ENCODE results near the gene MTIF2. TPM values are rescaled to one million over a fixed set of nuclear protein-coding genes. Genes with fewer than 3 reads are reported as not detected.
"Not testable (repeated sequence)": the region's sequence is repeated elsewhere in the genome, so short reads cannot be mapped to it uniquely, and the experiment has no call there.

MTIF2 gene
- total RNA-seq, 2 donors from 2014 or later, result 33.9 to 39.4 TPM

DNA sequence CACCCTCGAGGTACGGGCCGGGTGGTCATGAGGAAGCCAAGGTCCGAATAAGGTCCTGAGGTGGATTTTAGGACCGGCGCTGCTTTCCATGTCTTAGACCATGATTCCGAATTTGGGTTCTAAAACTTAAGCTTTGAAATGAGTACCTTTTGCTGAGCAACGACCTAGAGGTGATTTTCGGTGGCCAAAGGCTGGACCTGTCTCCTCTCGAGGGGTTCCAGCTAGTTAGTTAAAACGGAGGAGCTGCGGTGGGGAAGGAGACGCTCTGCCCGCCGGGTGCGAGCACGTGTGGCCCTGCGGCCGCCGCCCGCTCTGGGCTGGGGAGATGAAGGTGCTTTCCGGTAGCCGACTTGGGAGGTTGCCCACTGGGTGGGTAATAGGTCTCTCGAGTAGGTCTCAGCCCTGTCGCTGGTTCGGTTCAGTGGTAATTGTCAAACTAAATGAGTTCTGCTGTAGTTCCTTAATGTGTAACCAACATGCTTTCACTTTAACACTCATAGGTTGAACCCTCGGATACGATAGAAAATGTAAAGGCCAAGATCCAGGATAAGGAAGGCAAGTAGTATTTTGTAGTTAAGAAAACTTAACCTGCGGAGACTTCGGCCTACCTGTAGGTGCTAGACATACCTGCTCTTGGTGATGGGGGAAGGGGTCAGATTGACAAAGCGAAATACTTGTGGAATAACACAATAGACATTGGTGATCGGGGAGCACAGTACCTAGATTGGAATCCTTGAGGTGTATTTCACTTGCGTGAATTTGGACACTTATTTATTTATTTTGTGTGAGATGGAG lies 36.0 kb downstream of the MTIF2 start:
- peak overlapping the region; percentile 99 for H3K27ac Mint-ChIP-seq
- H3K9me3 Mint-ChIP-seq, result no peaks in the 10 kb centered on the region
- H3K27me3 Mint-ChIP-seq, result no peaks in the 10 kb centered on the region
- H3K36me3 Mint-ChIP-seq, result peaks cover 30% of the 10 kb centered on the region
- ATAC-seq (peak; percentile 66), DNase-seq (ENCODE audit: low spot score) (peak; percentile 79)
- H3K4me3 Mint-ChIP-seq, result peak overlapping the region; percentile 100
- H3K4me1 Mint-ChIP-seq (ENCODE audit: low read depth in 2 of 2), result peaks cover 42 to 50% of the 10 kb centered on the region in 2 donors

DNA sequence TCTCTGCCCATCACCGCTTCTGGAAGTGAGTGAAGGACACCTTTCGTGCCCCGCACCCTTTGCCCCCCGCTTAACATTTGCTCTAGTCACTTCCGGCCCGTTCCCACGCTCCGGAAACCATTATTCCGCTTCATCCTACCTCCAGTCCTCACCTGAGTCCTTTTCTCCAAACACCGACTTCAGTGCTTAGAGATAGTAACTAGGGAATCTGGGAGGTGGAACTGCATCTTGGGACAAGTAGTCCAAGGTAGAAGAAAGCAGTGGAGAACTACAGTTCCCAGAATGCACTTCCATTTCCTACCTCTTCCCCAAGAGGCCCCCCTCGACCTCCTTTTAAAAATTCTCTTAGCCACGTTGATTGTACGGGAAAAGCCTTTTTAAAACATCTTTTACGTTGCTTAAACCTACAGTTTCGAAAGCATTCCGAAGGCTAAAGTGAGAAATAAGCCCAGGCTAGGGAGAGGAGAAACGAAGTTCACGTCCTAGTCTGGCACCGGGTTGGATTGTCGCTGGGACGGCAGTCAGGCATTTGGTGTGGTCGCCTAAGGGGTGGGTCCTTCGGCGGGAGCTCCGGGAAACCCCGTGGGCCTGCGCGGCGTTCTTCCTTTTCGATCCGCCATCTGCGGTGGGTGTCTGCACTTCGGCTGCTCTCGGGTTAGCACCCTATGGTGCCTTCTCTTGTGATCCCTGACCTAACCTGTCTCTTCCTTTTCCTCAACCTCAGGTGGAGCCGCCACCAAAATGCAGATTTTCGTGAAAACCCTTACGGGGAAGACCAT lies 36.8 kb downstream of the MTIF2 start, which contains the start of the genes CLHC1 and RPS27A:
TSS of gene CLHC1 (minus strand) at position 210 of the 779 bp plus-strand sequence. CDS start 9,882 bp downstream, outside the sequence.
TSS of gene RPS27A (plus strand) at position 605 of the 779 bp plus-strand sequence. CDS start at position 742, 137 bp downstream.
- peak within 1 kb of the TSS; percentile 100 for H3K4me3 Mint-ChIP-seq
- peaks cover 47 to 56% of the 10 kb centered on the region in 2 donors for H3K4me1 Mint-ChIP-seq (ENCODE audit: low read depth in 2 of 2)

DNA sequence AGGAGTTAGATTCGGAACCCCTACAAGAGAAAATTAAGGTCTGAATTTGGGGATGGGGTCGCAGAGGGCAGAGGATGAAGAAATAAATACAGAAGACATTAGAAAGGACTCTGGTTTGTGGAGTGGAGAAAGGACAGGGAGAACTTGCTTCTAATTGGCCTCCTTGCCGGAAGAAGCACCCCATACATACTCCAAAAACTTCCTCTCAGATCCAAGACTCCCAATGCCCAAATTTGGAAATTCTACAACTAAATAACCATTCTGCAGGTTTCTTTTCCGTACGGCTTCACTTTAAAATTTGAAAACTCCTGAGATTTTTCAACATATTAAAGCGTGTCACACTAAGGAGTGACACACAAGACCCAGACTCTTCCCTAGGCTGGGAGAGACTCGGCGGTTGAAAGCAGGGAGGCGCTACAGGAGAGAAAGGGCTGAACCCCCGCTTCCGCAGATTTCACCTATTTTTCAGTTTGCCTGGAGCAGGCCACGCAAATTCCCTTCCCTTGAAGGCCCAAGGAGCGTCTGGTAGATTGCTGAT lies 37.4 kb downstream of the MTIF2 start:
- DNase-seq (ENCODE audit: low spot score) (no peak), ATAC-seq (peak in 1 of 2 donors; percentile 2)
- Mint-ChIP-seq H3K4me1 (ENCODE audit: low read depth in 2 of 2) (peaks cover 47 to 56% of the 10 kb centered on the region in 2 donors), H3K27me3 (no peaks in the 10 kb centered on the region), H3K27ac (peak overlapping the region; percentile 99), H3K9me3 (no peaks in the 10 kb centered on the region), H3K4me3 (peak overlapping the region; percentile 100), H3K36me3 (peaks cover 30% of the 10 kb centered on the region)

More for the DNA sequence above, 36.8 kb downstream of the MTIF2 start, which contains the start of the genes CLHC1 and RPS27A:
- peak; percentile 94 to 96 for ATAC-seq
- no peaks in the 10 kb centered on the region for H3K27me3 Mint-ChIP-seq
- no peaks in the 10 kb centered on the region for H3K9me3 Mint-ChIP-seq
- peaks cover 30% of the 10 kb centered on the region for H3K36me3 Mint-ChIP-seq
- peak; percentile 94 for DNase-seq (ENCODE audit: low spot score)
- H3K27ac Mint-ChIP-seq, result peak within 1 kb of the TSS; percentile 99

DNA sequence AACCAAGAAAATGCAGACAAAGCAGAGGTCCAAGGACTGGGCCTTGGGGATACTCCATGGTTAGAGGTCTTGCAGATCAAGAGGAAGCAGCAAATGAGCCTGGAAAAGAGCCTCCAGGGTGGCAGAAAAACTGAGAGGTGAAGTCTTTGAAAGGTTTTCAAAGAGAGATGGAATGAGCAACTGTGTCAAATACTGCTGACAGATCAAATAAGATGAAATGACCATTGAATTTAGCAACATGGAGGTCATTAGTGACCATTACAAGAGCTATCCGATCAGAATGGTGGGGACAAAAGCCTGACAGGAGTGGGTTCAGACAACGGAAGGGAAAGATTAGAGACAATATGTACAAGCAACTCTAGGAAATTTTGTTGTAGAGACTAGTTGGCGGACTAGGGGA lies 38.5 kb downstream of the MTIF2 start:
- DNase-seq (ENCODE audit: low spot score), result no peak
- Mint-ChIP-seq H3K27me3 (no peaks in the 10 kb centered on the region), H3K9me3 (no peaks in the 10 kb centered on the region), H3K4me1 (ENCODE audit: low read depth in 2 of 2) (peaks cover 47 to 55% of the 10 kb centered on the region in 2 donors), H3K27ac (peak overlapping the region; percentile 99), H3K4me3 (peak overlapping the region; percentile 100), H3K36me3 (peaks cover 29% of the 10 kb centered on the region)
- ATAC-seq, result no peak

DNA sequence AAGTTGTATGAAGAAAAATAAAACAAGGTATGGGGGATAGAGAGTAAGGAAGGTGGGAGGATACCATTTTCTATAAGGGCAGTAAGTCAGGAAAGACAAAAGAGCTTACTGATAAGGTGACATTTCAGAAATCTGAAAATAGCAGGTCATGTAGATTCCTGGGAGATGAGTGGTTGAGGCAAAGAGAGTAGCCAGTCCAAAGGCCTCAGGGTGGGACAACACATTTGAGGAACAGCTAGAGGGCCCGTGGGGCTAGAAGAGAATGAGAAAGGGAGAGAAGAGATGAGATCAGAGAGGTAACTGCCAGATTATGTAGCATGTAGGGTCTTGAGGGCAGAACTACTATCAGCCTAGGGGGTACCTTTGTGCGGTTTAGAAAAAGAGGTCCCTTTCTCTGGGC lies 39.8 kb downstream of the MTIF2 start:
- ATAC-seq, result no peak
- Mint-ChIP-seq H3K4me1 (ENCODE audit: low read depth in 2 of 2) (peaks cover 42% of the 10 kb centered on the region in 2 donors), H3K36me3 (peaks cover 16% of the 10 kb centered on the region), H3K27ac (peak overlapping the region in 1 of 2 donors; percentile 17), H3K4me3 (no peak overlapping the region), H3K9me3 (no peaks in the 10 kb centered on the region), H3K27me3 (no peaks in the 10 kb centered on the region)
- no peak for DNase-seq (ENCODE audit: low spot score)

DNA sequence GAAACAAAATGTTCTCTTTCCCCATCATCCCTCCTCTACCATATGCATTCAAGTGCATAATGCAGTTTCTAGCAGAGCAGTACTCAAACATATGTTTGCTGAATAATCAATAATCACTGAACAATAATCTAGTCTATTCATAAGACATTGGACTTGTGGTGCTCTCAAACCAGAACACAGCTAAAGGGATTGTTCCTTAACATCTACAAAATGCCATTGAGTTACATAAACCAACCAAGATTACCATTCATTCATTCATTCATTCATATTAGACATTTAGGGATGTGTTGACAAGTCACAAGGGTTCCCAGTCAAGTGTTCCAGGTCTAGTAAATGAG lies 40.8 kb downstream of the MTIF2 start:
- Mint-ChIP-seq H3K4me1 (ENCODE audit: low read depth in 2 of 2) (peaks cover 32 to 33% of the 10 kb centered on the region in 2 donors), H3K9me3 (no peaks in the 10 kb centered on the region), H3K36me3 (peaks cover 6% of the 10 kb centered on the region), H3K27me3 (no peaks in the 10 kb centered on the region), H3K27ac (peak overlapping the region; percentile 31 to 47), H3K4me3 (peak overlapping the region; percentile 13)
- ATAC-seq, result no peak
- no peak for DNase-seq (ENCODE audit: low spot score)

DNA sequence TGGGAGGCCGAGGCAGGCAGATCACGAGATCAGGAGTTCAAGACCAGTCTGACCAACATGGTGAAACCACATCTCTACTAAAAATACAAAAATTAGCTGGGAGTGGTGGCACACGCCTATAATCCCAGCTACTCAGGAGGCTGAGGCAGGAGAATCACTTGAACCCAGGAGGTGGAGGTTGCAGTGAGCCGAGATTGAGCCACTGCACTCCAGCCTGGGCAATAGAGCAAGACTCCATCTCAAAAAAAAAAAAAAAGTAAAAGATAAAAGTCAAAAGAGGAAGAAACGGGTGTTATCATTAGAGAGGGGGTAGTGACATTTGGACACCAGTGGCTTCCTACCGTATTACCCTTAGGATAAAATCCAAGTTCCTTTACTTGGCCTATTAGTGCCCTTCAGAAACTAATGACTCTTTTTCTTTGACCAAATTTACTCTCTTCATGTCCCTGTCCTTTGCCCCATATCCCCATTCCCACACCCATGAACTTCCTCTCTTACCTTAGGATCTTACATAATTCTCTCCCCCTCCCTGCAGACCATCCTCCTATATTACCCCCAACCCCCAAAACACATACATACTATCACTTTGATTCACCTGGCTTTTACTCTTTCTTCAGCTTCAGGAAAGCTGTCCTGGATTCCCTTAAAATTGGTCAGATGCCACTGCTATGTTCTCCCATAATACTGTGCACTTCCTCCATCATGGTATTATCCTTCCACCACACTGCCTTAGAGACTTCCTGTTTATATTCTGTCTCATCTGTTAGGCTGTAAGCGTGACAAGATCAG lies 41.4 kb downstream of the MTIF2 start:
- H3K9me3 Mint-ChIP-seq; H3K27me3 Mint-ChIP-seq; H3K36me3 Mint-ChIP-seq; ATAC-seq; DNase-seq (ENCODE audit: low spot score): not testable (repeated sequence)
- peak overlapping the region; percentile 31 to 47 for H3K27ac Mint-ChIP-seq
- H3K4me3 Mint-ChIP-seq, result peak overlapping the region; percentile 13
- H3K4me1 Mint-ChIP-seq (ENCODE audit: low read depth in 2 of 2), result peaks cover 33 to 35% of the 10 kb centered on the region in 2 donors

DNA sequence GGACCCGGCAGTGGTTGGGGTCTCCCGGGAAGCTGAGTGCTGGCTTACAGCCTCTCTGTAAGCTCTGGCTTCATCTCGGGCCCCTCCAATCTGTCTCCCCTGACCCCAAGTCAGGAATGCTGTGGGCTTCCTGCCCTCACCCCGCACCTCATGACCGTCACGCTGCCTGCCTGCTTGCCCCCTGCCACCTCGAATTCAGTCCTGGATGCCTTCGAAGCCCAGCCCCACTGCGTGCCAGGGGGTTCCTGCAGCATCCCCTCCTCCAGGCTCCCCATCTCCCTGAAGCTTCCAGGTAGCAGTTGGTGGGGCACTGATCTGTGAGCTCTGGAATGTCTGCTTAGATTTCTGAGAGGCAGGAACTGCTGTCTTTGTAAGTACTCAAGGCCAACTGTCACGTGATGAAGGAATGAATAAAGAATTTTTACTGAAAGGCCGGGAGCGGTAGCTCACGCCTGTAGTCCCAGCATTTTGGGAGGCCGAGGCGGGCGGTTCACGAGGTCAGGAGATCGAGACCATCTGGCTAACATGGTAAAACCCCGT lies 43.5 kb downstream of the MTIF2 start:
- no peak for DNase-seq (ENCODE audit: low spot score)
- Mint-ChIP-seq H3K27me3 (no peaks in the 10 kb centered on the region), H3K36me3 (no peaks in the 10 kb centered on the region), H3K4me1 (ENCODE audit: low read depth in 2 of 2) (peaks cover 29 to 32% of the 10 kb centered on the region in 2 donors), H3K4me3 (no peak overlapping the region), H3K27ac (no peak overlapping the region), H3K9me3 (no peaks in the 10 kb centered on the region)
- no peak for ATAC-seq

DNA sequence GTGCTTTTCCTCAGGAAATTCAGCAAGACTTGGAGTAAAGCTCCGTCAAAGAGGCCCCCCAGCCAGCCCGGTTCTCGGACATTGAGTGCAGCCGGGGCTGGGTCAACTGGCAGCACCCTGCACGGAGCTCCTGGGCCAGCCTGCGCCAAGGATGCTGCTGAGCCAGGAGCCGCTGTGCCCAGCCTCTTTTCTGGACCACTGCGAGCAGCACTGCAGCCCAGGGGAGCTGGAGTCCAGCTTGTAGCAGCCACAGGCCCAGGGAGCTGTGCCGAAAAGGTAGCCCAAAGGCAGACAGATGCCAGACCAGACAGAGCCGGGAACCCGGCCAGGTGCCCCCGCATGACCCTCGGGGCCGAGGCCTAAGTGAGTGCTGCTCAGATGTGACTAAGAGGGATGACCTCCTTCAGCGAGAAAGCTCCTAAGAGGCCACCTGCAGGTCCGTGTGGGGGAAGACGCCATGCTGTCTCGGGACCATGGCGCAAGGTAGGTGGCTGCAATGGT lies 44.2 kb downstream of the MTIF2 start:
- Mint-ChIP-seq H3K9me3 (no peaks in the 10 kb centered on the region), H3K27ac (no peak overlapping the region), H3K4me1 (ENCODE audit: low read depth in 2 of 2) (peaks cover 22 to 26% of the 10 kb centered on the region in 2 donors), H3K27me3 (no peaks in the 10 kb centered on the region), H3K4me3 (no peak overlapping the region), H3K36me3 (no peaks in the 10 kb centered on the region)
- DNase-seq (ENCODE audit: low spot score) (no peak), ATAC-seq (no peak)

DNA sequence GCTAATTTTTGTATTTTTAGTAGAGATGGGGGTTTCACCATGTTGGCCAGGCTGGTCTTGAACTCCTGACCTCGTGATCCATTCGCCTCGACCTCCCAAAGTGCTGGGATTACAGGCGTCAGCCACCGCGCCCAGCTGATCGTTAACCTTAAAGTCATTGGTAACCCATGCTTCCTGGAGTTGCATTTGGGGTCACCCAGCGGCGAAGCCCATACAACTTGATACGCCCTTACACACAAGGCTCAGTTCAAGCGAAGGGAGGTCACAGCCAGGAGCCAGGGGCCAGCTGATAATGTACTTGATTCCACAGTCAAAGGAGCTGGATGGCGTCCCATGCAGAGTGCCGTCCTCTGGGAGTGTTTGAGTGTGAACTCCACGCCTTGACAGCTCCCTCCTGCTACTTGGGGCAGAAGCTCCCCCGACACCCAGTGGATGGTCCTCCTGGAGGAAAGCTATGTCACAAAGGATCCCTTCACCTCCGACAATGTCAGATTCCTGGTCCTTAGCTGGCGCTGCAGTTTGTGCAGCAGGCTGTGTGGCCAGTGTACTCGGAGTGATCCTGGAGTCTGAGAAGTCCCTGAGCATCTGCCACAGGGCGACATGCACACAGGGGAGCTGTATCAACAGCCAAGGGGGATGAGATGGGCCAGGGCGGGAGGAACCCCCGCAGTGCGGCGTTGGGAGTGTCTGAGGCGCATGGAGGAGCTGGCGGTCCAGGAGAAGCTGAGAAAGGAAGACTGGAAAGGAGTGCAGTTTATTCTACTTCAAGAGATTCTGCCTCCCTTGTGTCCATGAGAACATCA lies 44.9 kb downstream of the MTIF2 start:
- DNase-seq (ENCODE audit: low spot score) (no peak), ATAC-seq (no peak)
- no peaks in the 10 kb centered on the region for H3K9me3 Mint-ChIP-seq
- H3K4me1 Mint-ChIP-seq (ENCODE audit: low read depth in 2 of 2), result peaks cover 22 to 23% of the 10 kb centered on the region in 2 donors
- no peaks in the 10 kb centered on the region for H3K36me3 Mint-ChIP-seq
- no peaks in the 10 kb centered on the region for H3K27me3 Mint-ChIP-seq
- peak overlapping the region; percentile 66 to 76 for H3K27ac Mint-ChIP-seq
- peak overlapping the region; percentile 83 for H3K4me3 Mint-ChIP-seq

DNA sequence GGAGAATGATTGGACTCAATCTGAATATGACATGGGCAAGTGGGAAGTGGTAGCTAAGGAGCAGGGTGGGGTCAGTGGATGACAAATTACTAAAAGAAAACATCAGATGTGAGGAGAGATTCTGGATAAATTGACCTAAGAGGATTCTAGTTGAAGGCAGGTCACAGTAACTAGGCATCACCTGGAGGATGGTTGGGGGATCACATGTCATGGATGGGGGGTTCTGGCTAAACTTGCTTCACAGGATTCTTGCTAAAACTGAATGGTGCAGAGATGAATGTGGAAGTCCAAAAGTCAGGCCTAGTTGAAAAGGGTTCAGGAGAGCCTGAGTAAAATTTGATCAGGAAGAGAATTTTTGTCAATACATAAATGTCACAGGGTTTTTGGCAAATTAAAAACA lies 55.2 kb downstream of the MTIF2 start:
- no peaks in the 10 kb centered on the region for H3K27me3 Mint-ChIP-seq
- H3K36me3 Mint-ChIP-seq, result no peaks in the 10 kb centered on the region
- no peaks in the 10 kb centered on the region for H3K4me1 Mint-ChIP-seq (ENCODE audit: low read depth in 2 of 2)
- H3K4me3 Mint-ChIP-seq, result no peak overlapping the region
- ATAC-seq (no peak), DNase-seq (ENCODE audit: low spot score) (no peak)
- no peaks in the 10 kb centered on the region for H3K9me3 Mint-ChIP-seq
- H3K27ac Mint-ChIP-seq, result no peak overlapping the region

DNA sequence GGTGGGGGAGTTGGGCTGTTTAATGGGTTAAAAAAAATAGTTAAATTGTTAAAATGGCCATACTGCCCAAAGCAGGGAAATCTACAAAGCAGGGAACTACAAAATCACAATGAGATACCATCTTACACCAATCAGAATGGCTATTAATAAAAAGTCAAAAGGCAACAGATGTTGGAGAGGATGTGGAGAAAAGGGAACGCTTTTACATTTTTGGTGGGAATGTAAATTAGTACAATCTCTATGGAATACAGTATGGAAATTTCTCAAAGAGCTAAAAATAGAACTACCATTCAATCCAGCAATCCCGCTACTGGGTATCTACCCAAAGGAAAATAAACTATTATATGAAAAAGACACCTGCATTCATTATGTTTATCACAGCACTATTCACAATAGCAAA lies 64.1 kb downstream of the MTIF2 start:
- no peaks in the 10 kb centered on the region for H3K27me3 Mint-ChIP-seq
- peaks cover 19% of the 10 kb centered on the region for H3K36me3 Mint-ChIP-seq
- no peak overlapping the region for H3K4me3 Mint-ChIP-seq
- DNase-seq (ENCODE audit: low spot score) (no peak), ATAC-seq (no peak)
- no peaks in the 10 kb centered on the region for H3K9me3 Mint-ChIP-seq
- H3K4me1 Mint-ChIP-seq (ENCODE audit: low read depth in 2 of 2), result no peaks in the 10 kb centered on the region
- H3K27ac Mint-ChIP-seq, result no peak overlapping the region
